Measurements from ENCODE around the gene FLYWCH1.
A peak's percentile ranks its signal among the peaks of the same experiment; 100 is the strongest.

Gene FLYWCH1

GRCh38 chr16:2911638-2912329 is at the start of gene FLYWCH1:
TSS of gene FLYWCH1 (plus strand) at chr16:2911931. CDS start at chr16:2929686, 17,755 bp downstream.
- DNase-seq: peak; percentile 91

- DNase-seq: no peak
Measured at GRCh38 chr16:2865651-2866050, 46.1 kb upstream of the FLYWCH1 start.

GRCh38 chr16:2866431-2866830 is 45.3 kb upstream of the FLYWCH1 start:
- DNase-seq: no peak

- DNase-seq: no peak
Measured at GRCh38 chr16:2867661-2867986, 44.1 kb upstream of the FLYWCH1 start.

GRCh38 chr16:2867987-2868789 is 43.5 kb upstream of the FLYWCH1 start:
- peak; percentile 92 for DNase-seq

- no peak for DNase-seq
Measured at GRCh38 chr16:2871926-2872325, 39.8 kb upstream of the FLYWCH1 start.

GRCh38 chr16:2874032-2874911 is 37.5 kb upstream of the FLYWCH1 start:
- no peak for DNase-seq

GRCh38 chr16:2874912-2875362 is 36.8 kb upstream of the FLYWCH1 start:
- peak; percentile 29 for DNase-seq

- no peak for DNase-seq
Measured at GRCh38 chr16:2879854-2880508, 31.8 kb upstream of the FLYWCH1 start.

- DNase-seq: no peak
Measured at GRCh38 chr16:2881783-2882649, 29.7 kb upstream of the FLYWCH1 start.

- DNase-seq: peak; percentile 94
Measured at GRCh38 chr16:2882650-2883457, 28.9 kb upstream of the FLYWCH1 start, which contains the start of gene FLYWCH2. TSS of gene FLYWCH2 (plus strand) at chr16:2883215. CDS start at chr16:2896450, 13,235 bp downstream.

- DNase-seq: no peak
Measured at GRCh38 chr16:2883458-2883908, 28.2 kb upstream of the FLYWCH1 start.

GRCh38 chr16:2884041-2884451 is 27.7 kb upstream of the FLYWCH1 start:
- DNase-seq: no peak

- DNase-seq: no peak
Measured at GRCh38 chr16:2894231-2894630, 17.5 kb upstream of the FLYWCH1 start.

- no peak for DNase-seq
Measured at GRCh38 chr16:2895813-2896212, 15.9 kb upstream of the FLYWCH1 start.

- DNase-seq: no peak
Measured at GRCh38 chr16:2896480-2897010, 15.2 kb upstream of the FLYWCH1 start.

GRCh38 chr16:2897110-2897509 is 14.6 kb upstream of the FLYWCH1 start:
- no peak for DNase-seq

- no peak for DNase-seq
Measured at GRCh38 chr16:2898831-2899563, 12.7 kb upstream of the FLYWCH1 start.

- DNase-seq: no peak
Measured at GRCh38 chr16:2899564-2900072, 12.1 kb upstream of the FLYWCH1 start.
